ENCODE measurements around the gene HEPH. TPM values are rescaled to one million over a fixed set of nuclear protein-coding genes. Genes with fewer than 3 reads are reported as not detected.

Gene HEPH
- total RNA-seq, 6 donors from 2014 or later: 2.1 to 12.2 (median 6.6) TPM

DNA sequence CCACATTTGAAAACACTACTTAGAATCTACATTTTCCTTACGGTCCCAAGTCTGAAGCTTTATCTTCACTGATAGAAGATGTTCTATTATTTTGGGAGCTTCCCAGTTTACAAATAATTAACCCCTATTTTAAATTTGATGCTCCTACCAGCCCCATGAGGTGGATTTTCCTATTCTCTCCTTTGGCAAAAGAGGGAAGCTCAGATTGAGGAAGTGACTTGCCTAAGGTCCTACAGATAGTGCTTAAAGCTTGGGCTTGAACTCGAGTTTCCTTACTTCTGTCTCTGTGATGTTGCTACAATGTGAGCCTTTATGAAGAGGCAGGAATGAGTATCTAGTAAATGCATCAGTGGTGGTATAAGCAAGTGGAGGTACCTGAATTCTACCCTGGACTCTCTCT is 27.5 kb downstream of the HEPH start:
- WGBS, 2 donors: 62 to 75% methylated on average over 2 of the region's 2 CpGs
- H3K4me3 ChIP-seq: no peak overlapping the region
- TF ChIP-seq POLR2AphosphoS5 (IDR thresholded peaks at IDR 0.05) (no peak), POLR2A (IDR thresholded peaks at IDR 0.05) (no peak), EP300 (IDR thresholded peaks at IDR 0.05) (no peak)
- TF ChIP-seq, protein P1, sequence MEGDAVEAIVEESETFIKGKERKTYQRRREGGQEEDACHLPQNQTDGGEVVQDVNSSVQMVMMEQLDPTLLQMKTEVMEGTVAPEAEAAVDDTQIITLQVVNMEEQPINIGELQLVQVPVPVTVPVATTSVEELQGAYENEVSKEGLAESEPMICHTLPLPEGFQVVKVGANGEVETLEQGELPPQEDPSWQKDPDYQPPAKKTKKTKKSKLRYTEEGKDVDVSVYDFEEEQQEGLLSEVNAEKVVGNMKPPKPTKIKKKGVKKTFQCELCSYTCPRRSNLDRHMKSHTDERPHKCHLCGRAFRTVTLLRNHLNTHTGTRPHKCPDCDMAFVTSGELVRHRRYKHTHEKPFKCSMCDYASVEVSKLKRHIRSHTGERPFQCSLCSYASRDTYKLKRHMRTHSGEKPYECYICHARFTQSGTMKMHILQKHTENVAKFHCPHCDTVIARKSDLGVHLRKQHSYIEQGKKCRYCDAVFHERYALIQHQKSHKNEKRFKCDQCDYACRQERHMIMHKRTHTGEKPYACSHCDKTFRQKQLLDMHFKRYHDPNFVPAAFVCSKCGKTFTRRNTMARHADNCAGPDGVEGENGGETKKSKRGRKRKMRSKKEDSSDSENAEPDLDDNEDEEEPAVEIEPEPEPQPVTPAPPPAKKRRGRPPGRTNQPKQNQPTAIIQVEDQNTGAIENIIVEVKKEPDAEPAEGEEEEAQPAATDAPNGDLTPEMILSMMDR (IDR thresholded peaks at IDR 0.05): no peak
- DNase-seq (no peak), ATAC-seq (ENCODE audit: low FRiP score in 2 of 2) (no peak)
- no peaks in the 10 kb centered on the region for H3K9me3 ChIP-seq
- H3K4me1 ChIP-seq: no peaks in the 10 kb centered on the region
- H3K36me3 ChIP-seq: no peaks in the 10 kb centered on the region
- no peaks in the 10 kb centered on the region for H3K27me3 ChIP-seq
- H3K27ac ChIP-seq: no peak overlapping the region

DNA sequence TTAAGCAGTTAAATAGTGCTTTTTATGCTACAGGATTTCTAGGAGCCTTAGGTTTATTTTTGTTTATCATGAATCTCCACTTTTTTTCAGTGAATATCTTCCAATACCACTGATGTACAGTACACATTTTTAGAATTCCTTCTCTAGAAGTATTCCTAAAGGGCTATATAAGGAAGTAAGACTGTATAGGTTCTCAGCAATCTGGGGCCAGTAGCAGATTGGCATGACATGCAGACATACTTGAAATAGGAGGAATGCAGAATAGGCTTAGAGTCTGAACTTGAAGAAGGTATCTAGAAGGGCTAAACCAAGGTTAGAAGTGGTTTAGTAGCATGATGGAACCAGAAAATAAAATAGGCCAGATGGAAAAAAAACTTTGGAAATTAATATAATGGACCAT is 29.8 kb downstream of the HEPH start:
- H3K27ac ChIP-seq: no peak overlapping the region

DNA sequence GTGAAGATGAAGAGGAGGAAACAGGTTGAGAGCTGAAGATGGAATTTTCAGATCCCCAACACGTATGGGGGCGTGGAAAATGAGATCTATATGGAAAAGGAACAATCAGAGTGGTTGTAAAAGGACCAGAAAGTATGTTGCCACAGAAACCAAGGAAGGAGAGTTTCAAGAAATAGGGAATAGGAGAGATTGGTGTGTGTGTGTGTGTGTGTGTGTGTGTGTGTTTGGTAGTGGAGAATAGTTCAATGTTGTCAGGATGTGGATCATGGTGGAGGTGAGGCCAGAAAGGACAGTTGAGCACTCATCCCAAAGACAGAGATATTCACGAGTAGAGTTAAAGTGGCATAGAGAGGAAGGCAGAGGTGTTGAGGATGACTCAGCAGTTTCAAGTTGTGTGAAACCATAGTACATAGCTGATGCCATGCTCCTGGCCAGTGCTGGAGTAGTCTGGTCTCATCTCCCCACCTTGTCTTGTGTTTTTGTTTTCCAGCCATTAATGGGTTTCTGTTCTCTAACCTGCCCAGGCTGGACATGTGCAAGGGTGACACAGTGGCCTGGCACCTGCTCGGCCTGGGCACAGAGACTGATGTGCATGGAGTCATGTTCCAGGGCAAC is 36.1 kb downstream of the HEPH start:
- TF ChIP-seq, protein P1 (IDR thresholded peaks at IDR 0.05): no peak
- no peak for TF ChIP-seq POLR2A (IDR thresholded peaks at IDR 0.05)
- TF ChIP-seq EP300 (IDR thresholded peaks at IDR 0.05): no peak
- no peak for TF ChIP-seq POLR2AphosphoS5 (IDR thresholded peaks at IDR 0.05)
- no peaks in the 10 kb centered on the region for H3K9me3 ChIP-seq
- H3K27me3 ChIP-seq: no peaks in the 10 kb centered on the region
- WGBS, 2 donors: 54 to 62% methylated on average over 3 to 4 of the region's 4 CpGs
- ATAC-seq (ENCODE audit: low FRiP score in 2 of 2): peak in 1 of 2 donors; percentile 34
- no peaks in the 10 kb centered on the region for H3K36me3 ChIP-seq
- no peak overlapping the region for H3K27ac ChIP-seq
- H3K4me3 ChIP-seq: no peak overlapping the region
- no peaks in the 10 kb centered on the region for H3K4me1 ChIP-seq
- DNase-seq: no peak

More for the DNA sequence above, 29.8 kb downstream of the HEPH start:
- H3K27me3 ChIP-seq: no peaks in the 10 kb centered on the region
- ATAC-seq (ENCODE audit: low FRiP score in 2 of 2) (no peak), DNase-seq (no peak)
- no peak overlapping the region for H3K4me3 ChIP-seq
- no peaks in the 10 kb centered on the region for H3K9me3 ChIP-seq
- no peaks in the 10 kb centered on the region for H3K36me3 ChIP-seq
- H3K4me1 ChIP-seq: no peaks in the 10 kb centered on the region
- TF ChIP-seq POLR2AphosphoS5 (IDR thresholded peaks at IDR 0.05): no peak
- TF ChIP-seq, protein P1 (IDR thresholded peaks at IDR 0.05): no peak
- TF ChIP-seq POLR2A (IDR thresholded peaks at IDR 0.05): no peak
- no peak for TF ChIP-seq EP300 (IDR thresholded peaks at IDR 0.05)

DNA sequence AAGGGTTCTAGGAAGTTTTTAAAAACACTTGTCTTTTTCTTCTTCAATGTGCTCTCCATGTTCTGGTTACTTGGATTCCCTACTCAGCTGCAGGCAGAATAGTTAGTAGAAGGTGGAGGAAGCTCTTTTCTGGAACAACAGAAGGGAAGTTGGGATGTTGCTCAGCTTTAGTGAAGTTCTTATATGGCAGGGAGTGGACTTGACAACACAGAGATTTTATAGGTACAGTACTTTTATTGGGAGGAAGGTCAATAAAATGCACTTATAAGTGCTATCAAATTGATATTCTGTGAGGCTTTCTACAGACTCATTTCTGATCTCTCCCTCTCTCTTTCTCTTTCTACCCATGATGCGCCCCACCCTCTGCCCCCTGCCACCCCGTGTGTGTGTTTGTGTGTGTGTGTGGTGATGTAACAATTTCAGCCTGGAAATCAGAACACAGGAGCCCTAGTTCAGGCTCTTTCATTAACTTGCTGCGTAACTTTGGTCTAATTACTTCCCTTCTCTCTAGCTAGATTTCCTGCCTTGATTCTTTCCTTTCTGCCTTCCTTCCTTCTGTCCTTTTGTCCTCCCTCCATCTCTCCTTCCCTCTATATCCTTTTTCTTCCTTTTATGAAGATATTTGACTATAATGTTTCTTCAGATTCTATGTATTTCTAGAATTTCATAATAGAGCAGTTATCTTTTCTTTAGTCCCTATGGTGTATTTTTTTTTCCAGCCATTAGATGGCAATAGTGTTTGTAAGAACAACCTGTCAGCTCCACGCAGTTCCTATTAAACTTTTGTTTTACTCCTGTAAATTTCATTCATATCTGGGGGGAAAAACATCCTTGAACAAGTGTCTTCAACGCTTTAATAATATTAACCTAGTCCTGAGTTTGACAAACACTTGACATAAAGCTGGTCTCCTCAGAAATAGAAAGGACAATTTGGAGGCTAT is 37.1 kb downstream of the HEPH start:
- TF ChIP-seq POLR2A (IDR thresholded peaks at IDR 0.05) (no peak), EP300 (IDR thresholded peaks at IDR 0.05) (no peak), POLR2AphosphoS5 (IDR thresholded peaks at IDR 0.05) (no peak)
- TF ChIP-seq, protein P1 (IDR thresholded peaks at IDR 0.05): no peak
- H3K4me3 ChIP-seq: no peak overlapping the region
- H3K27ac ChIP-seq: no peak overlapping the region
- no peaks in the 10 kb centered on the region for H3K9me3 ChIP-seq
- H3K36me3 ChIP-seq: no peaks in the 10 kb centered on the region
- no peaks in the 10 kb centered on the region for H3K4me1 ChIP-seq
- H3K27me3 ChIP-seq: no peaks in the 10 kb centered on the region
- WGBS, 2 donors: 35 to 49% methylated on average over 5 of the region's 5 CpGs
- DNase-seq (no peak), ATAC-seq (ENCODE audit: low FRiP score in 2 of 2) (no peak)

All from upper lobe of left lung (tissue), 6 donors.